Activated CD8-positive, alpha-beta memory T cell treated with anti-CD3 and anti-CD28 coated beads, Interleukin-2, amount 50 U/mL, for 4 hours (primary cell): ENCODE data around the gene SFT2D2.

Experiments
- DNase-seq: peaks from one replicate; pipeline ENCODE4 v3.0.0-alpha.2; 2020

Gene SFT2D2

DNA sequence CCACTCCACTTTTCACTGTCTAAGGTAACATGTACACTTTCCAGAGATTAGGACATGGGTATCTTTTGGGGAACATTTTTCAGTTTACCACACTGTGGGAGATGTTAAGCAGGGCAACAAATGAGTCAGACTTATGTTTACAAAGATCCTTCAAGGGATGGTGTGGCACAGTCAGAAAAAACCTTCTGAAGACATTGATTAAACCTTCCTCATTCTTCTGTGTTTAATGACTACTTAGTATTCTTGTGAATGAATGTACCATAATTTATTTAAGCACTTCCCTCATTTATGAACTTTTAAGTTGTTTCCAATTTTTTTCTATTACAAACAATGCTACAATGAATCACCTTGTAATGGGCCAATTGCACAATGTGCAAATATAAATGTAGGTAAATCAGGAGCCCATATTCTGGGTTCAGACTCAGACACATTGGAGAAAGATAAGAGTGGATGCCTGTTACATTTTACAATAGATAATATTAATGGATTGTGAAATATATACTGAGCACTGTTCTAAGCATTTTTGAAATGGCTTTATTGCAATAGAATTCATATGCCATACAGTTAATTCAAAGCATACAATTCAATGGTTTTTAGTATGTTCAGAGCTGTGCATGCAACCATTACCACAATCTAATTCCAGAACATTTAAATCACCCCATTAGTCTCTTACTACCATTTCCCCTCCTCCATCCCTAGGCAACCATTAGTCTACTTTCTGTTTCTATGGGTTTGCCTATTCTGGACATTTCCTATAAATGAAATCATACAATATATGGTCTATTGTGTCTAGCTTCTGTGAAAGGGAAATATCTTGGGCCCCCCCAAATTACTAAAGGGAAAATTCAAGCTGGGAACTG, 1.9 kb upstream of the SFT2D2 start:
- no peak for DNase-seq

GRCh38 chr1:168224991-168225390, 813 bp upstream of the SFT2D2 start:
- DNase-seq, result no peak

GRCh38 chr1:168227620-168228019, 1.8 kb downstream of the SFT2D2 start:
- no peak for DNase-seq

DNA sequence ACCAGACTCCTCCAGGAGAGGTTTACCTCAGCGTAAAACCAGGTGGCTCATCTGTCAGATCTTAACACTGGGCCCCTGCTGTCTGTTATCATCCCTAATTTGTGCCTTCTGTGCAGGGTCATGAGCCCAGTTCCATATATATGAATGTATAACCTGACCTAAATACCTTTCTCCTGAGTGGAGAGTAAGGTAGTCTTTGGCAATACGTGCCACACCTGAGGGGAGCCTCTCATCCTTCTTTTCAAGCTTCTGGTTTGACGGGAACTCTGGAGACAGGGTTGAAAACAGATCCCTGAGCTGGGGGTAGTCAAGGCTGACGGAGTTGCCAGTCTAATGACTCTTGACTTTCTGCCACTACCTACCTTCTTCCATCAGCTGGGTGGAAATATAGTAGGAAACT, 4.1 kb downstream of the SFT2D2 start:
- DNase-seq, result no peak

GRCh38 chr1:168230709-168231108, 4.9 kb downstream of the SFT2D2 start:
- no peak for DNase-seq

DNA sequence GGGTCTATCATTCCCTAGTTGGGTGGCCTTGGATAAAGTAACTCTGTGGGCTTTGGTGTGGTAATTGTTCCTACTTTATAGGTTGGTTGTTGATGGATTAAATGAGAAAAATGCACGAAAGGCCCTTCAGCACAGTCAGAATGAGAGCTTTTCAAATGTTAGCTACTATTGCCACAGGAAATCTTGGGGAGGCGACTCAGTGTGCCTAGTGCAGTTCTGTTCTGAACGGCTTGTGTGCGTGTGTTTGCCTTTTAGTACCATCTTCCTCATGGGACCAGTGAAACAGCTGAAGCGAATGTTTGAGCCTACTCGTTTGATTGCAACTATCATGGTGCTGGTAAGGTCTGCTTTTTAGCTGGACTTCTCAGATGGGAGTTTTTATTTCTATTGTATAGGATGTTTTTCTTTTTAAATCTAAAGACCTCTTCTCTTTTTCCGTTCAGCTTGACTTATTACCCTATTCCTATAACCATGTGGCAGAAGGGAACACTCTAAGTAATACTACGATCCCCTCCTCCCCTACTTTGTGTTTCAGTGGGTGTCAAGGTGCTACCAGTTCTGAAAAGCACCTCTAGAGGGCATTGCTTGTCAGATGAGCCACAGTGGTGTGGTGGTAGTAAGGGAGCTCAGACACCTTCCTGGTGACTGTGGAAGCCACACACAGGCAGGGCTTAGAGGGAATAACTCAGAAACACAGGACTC, 9.2 kb downstream of the SFT2D2 start:
- DNase-seq, result peak; percentile 22

GRCh38 chr1:168235548-168235885, 9.7 kb downstream of the SFT2D2 start:
- DNase-seq, result no peak

- DNase-seq, result no peak
Measured at GRCh38 chr1:168235937-168236336, 10.1 kb downstream of the SFT2D2 start.

DNA sequence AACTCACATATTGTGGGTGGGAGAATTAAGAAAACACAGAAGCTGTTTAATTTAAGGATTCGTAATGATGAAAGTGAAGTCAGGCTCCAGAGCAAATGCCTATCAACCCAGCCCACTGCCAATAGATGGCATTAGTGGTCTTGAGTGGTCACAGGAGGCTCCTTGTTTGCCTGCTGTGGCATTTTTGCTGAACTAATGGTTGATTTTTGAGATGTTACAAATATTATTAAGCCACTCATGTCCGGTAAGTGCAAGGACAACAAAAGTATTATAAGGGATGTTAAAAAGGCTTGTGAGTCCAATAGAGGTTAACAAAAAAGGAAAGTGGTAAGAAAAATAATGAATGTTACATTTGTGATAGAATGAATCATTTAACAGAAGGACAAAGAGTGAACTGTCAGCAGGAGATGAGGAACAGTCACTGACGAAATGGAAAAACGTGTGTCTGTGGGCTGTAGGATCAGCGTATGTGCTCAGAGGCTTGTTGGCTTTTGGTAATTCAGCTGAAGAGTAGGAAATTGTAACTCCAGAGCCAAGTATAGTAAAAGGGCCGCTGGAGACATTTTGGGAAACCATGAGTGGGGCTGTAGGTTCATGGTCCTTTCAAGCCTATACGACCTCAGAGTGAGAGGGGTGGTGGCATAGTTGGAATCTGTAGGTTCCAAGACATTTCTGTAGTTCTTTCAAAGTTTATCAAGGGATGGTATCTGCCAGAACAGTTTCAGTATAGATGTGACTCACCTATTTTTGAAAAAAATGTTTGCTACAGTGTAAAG, 11.2 kb downstream of the SFT2D2 start:
- no peak for DNase-seq

GRCh38 chr1:168243198-168243597, 17.4 kb downstream of the SFT2D2 start:
- DNase-seq, result no peak

DNA sequence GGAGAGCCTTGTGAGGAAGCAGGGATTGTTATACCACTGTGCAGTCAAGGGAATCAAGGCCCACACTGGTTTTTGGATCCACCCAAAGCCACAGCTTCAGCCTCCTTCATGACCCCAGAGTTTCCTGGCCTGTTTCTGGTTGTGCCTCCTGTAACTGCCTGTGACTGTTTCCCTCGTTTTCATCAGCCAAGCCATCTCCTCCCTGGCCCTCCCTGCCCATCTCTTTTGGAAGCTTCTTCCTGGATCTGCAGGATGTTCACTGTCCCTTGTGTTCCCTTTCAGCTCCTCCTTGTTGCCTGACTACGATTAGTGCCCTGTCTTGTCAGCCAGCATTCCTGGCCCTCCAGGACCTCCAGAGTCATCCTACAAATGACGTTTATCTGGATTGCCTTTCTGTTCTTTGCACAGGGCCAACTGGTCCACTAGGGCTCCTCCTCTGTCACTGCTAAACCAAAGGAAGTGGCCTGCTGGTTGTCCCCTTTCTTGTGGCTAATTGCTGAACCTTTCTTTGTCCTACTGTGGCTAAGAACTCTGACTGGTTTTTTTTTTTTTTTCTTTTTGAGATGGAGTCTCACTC, 17.9 kb downstream of the SFT2D2 start:
- no peak for DNase-seq

DNA sequence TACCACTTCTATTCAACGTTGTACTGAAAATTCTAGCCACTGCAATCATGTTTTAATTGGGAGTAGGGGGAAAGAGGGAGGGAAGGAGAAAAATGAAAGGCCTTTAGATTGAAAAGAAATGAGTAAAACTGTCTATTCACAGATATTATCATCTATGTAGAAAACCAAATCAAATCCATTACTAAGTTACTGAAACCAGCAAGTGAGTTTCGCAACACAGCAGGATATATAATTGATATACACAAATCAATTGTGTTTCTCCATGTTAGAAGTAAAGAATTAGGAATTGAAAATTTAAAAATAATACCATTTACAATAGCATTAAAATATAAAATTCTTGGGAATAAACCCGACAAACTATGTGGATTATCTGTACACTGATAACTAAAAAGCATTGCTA, 19.2 kb downstream of the SFT2D2 start:
- no peak for DNase-seq

DNA sequence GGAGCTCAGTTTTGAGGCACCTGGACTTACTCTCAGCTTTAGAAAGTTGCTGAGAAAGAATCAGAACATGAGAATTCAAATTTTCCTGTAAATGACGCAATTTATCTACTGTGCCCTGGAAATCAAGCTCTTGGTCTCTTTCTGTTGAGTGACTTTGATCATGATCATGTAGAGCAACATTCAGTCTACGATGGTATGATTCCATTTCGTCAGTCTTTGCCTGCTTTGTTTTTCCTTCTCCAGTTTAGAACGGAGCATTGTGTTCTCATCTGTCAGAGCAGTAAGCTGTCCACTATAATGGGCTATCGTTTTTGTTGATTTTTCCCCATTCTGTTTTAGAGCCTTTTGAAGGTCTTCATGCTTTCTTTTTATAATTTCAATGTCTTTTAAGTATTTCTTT, 20.7 kb downstream of the SFT2D2 start:
- no peak for DNase-seq

DNA sequence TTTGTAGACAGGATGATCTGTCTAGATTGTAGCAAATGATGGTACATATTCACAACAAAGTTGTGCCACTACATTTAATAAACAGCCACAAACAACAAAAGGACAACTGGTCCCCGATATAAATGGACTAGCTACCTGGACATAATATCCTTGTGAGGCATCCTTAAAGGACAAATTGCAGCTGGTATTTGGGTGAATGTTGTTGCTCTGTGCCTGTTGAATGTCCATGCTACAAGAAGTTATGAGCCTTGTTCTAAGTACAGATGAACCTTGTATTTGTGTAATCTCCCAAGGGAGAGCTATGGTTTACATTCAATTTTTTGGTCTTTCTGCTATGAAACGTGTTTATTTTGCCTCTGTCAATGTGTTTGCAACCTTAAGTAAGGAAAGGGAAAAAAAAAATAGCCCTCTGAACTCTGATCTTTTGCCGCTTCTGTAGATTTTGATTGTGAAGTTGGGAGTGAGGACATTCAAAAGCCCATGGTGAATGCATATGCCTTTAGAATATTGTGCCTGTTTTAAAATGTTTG, 26.5 kb downstream of the SFT2D2 start:
- no peak for DNase-seq

- no peak for DNase-seq
Measured at GRCh38 chr1:168256164-168256563, 30.4 kb downstream of the SFT2D2 start.

DNA sequence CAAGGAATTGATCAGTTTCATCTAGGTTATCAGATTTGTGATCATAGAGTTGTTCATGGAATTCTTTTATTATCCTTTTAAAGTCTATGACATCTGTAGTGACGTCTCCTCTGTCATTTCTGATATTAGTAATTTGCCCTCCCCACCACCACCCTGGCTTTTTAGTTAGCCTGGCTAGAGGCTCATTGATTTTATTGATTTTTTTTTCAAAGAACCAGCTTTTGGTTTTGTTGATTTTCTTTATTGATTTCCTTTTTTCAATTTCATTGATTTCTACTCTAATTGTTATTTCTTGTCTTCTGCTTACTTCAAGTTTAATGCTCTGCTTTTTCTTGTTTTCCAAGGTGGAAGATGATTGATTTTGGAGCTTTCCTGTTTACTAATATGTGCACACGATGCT, 31.6 kb downstream of the SFT2D2 start:
- DNase-seq, result no peak

DNA sequence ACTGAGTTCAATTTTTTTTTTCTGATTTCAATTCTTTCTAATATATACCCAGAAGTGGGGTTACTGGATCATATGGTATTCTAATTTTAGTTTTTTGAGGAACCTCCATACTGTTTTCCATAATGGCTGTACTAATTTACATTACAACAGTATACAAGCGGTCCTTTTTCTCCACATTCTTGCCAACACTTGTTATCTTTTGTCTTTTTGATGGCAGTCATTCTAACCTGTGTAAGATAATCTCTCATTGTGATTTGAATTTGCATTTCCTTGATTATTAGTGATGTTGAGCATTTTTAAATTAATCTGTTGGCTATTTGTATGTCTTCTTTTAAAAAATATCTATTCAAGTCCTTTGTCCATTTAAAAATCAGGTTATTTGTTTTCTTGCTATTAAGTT, 33.8 kb downstream of the SFT2D2 start:
- DNase-seq, result no peak

DNA sequence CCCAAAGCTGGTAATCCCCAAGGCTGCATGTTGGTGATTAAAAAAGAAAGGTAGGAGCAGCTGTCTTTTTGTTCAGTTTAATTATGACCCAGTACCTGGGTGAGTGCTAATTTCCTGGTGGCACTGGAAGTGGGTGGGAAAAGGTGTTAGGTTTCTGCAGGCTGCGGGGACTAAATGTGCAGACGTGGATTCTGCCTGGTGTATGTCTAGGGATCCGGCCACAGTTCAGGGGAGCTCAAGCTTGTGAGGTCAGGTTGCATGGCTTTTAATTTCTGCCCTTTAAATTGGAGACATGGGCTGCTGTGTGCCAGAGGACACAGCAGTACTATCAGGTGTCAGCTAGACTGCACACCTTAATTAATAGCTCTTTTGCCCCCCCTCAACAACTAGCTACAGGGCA, 34.6 kb downstream of the SFT2D2 start:
- no peak for DNase-seq

- DNase-seq, result no peak
Measured at GRCh38 chr1:168261390-168261789, 35.6 kb downstream of the SFT2D2 start.

DNA sequence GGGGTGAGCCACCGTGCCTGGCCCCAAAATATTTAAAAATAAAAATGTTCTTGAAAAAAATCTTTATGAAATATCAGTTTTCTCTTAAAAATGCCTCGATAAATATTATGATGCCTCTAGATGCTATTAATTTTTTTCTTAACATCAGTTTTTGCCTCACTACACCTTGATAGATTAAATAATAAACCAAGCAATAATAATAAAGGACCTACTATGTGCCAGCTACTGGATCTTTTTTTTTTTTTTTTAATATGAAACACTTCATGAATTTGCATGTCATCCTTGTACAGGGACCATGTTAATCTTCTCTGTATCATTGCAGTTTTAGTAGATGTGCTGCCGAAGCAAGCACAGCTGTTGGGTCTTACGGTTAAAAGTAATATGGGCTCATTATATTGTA, 37.3 kb downstream of the SFT2D2 start:
- no peak for DNase-seq

DNA sequence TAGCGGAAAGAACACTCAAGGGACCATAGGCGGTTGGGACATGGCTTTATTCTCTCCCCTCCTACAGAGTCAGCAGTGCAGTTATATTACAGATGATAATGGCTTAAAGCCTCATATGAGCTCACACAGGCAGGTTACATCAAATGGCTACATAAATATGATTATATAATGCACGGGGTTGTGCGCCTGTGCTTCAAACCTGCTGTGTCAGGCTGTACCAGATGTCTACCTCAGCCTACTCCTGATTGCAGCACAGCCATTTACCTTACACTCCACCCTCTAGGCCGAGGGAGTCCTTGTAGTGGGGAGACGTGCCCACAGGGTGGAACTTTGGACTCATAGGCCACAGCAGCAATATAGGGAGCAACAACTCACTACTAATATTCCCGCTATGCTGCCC, 38.5 kb downstream of the SFT2D2 start:
- no peak for DNase-seq

- no peak for DNase-seq
Measured at GRCh38 chr1:168265596-168265995, 39.8 kb downstream of the SFT2D2 start.

DNA sequence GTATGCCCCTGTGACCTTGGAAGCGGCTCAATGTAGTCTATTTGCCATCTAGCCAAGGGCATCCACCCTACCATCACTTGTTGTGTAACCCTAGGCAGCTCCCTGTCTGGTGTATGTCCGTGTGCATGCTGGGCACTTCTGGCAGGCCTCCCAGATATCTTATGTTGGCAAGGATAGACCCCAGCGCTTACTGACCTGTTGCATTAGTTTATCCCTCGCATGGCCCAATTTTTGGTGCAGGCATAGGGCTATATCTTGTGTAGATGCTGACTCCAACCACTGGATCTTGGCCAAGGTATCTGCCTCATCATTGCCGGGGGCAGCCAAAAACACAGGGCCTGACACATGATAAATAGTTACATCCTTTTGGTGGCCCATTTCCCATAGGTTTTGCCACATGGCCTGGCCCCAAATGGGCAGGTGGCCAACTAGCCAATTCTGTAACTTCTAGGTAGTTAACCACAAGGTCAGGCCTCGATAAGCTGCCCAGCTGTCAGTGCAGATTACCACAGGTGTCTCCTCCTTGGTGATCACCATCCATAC, 40.9 kb downstream of the SFT2D2 start:
- no peak for DNase-seq
